GM23248 (cell line): ENCODE results near the gene RPL7A.

Experiments
- EZH2 ChIP-seq: fragments of 200-600 bp; sonication (generic); IDR thresholded peaks from 2 replicates; pipeline ENCODE4 v1.6.1; 2018; ENCODE audit warnings: antibody characterized with exemption, mild to moderate bottlenecking; ENCODE audit not compliant: insufficient read depth, poor library complexity, severe bottlenecking
- EZH2phosphoT487 ChIP-seq: fragments of 200-600 bp; sonication (generic); IDR thresholded peaks from 2 replicates; pipeline ENCODE4 v1.6.1; 2018; ENCODE audit warnings: antibody characterized with exemption, moderate library complexity, mild to moderate bottlenecking, low read depth; ENCODE audit not compliant: insufficient read depth

- no peak for TF ChIP-seq EZH2
- no peak for TF ChIP-seq EZH2phosphoT487
These were observed 11.6 kb downstream of the RPL7A start for GRCh38 chr9:133359399-133360175.
